ENCODE results near the gene NUP50. TPM values are rescaled to one million over a fixed set of nuclear protein-coding genes. Genes with fewer than 3 reads are reported as not detected.

The NUP50 gene
- total RNA-seq, 1 experiment from 2014 or later: 134 TPM

- WGBS (ENCODE audit: extremely low coverage, insufficient read length, low lambda C conversion rate): no CpG with 5 or more reads among the region's 8 CpGs
- no peaks in the 10 kb centered on the region for H3K27me3 ChIP-seq (ENCODE audit: insufficient read depth, low read length)
- H3K23ac ChIP-seq (ENCODE audit: insufficient read length, low read depth, low read length): no peak overlapping the region
- no peak overlapping the region for H2AK5ac ChIP-seq (ENCODE audit: insufficient read length, low read length)
- H2BK20ac ChIP-seq (ENCODE audit: low read depth, low read length, poor library complexity, severe bottlenecking): no peak overlapping the region
- H4K91ac ChIP-seq (ENCODE audit: insufficient read length, low read depth, low read length): no peak overlapping the region
- DNase-seq: no peak
- no peak overlapping the region for H3K56ac ChIP-seq (ENCODE audit: insufficient read length, low read depth, low read length)
- peaks cover 0 to 15% (median 3%) of the 10 kb centered on the region in 3 experiments; a peak in 6 of 7 replicates for H3K36me3 Mint-ChIP-seq (ENCODE audit: insufficient read depth in 1 of 3, low read depth in 3 of 3)
- no peak overlapping the region for H3K18ac ChIP-seq (ENCODE audit: insufficient read length, low read depth, low read length)
- no peak overlapping the region for H2BK5ac ChIP-seq (ENCODE audit: insufficient read length, low read length)
- no peaks in the 10 kb centered on the region for H4K20me1 ChIP-seq (ENCODE audit: control insufficient read depth, insufficient read depth, insufficient read length)
- no peaks in the 10 kb centered on the region for H3K9me3 ChIP-seq (ENCODE audit: control insufficient read depth, low read depth, low read length)
- H3K4me1 Mint-ChIP-seq: peaks cover 17 to 46% of the 10 kb centered on the region in 2 experiments
- no peak overlapping the region for H2AFZ ChIP-seq (ENCODE audit: low read length)
- no peak overlapping the region for H3K9ac ChIP-seq (ENCODE audit: extremely low read depth, insufficient read length, low read length)
- no peak overlapping the region for H3K4ac ChIP-seq (ENCODE audit: low read depth, low read length)
- H3K4me3 Mint-ChIP-seq: no peak overlapping the region
- H3K27ac ChIP-seq (ENCODE audit: insufficient read length, low read depth, low read length): no peak overlapping the region
- H3K79me1 ChIP-seq (ENCODE audit: insufficient read depth, low read depth, low read length, poor library complexity, severe bottlenecking): no peaks in the 10 kb centered on the region
- no peak overlapping the region for H3K4me2 ChIP-seq (ENCODE audit: insufficient read depth, insufficient read length, low read length)
- H3K14ac ChIP-seq (ENCODE audit: insufficient read depth, low read length): no peak overlapping the region
- no peaks in the 10 kb centered on the region; the same call in 1 of the 2 replicates for H3K79me2 ChIP-seq (ENCODE audit: insufficient read depth, low read length)
- H2BK15ac ChIP-seq (ENCODE audit: low read depth, low read length): no peak overlapping the region
- H3K9me3 Mint-ChIP-seq: no peaks in the 10 kb centered on the region
- H3K4me1 ChIP-seq (ENCODE audit: insufficient read depth, low read length): 0 out of 2 replicates have a peak, but pooled peaks cover 2% of the 10 kb centered on the region
- no peak overlapping the region for H4K8ac ChIP-seq (replicated peaks; ENCODE audit: insufficient read length, low read depth, low read length)
- H3K27me3 Mint-ChIP-seq (ENCODE audit: low read depth): no peaks in the 10 kb centered on the region; the same call in none of the 2 replicates
- H3K23me2 ChIP-seq (ENCODE audit: insufficient read length, low read depth, low read length, poor library complexity, severe bottlenecking): no peaks in the 10 kb centered on the region
- H3K27ac Mint-ChIP-seq: peak overlapping the region in 2 of 3 experiments; percentile 14 to 46; a peak in 2 of 7 replicates
- no peak overlapping the region for H4K5ac ChIP-seq (ENCODE audit: insufficient read length, low read depth, low read length)
- H2BK120ac ChIP-seq (ENCODE audit: low read depth, low read length, poor library complexity, severe bottlenecking): no peak overlapping the region
- H2BK12ac ChIP-seq (ENCODE audit: insufficient read length, low read depth, low read length): no peak overlapping the region
- TF ChIP-seq, protein P1, sequence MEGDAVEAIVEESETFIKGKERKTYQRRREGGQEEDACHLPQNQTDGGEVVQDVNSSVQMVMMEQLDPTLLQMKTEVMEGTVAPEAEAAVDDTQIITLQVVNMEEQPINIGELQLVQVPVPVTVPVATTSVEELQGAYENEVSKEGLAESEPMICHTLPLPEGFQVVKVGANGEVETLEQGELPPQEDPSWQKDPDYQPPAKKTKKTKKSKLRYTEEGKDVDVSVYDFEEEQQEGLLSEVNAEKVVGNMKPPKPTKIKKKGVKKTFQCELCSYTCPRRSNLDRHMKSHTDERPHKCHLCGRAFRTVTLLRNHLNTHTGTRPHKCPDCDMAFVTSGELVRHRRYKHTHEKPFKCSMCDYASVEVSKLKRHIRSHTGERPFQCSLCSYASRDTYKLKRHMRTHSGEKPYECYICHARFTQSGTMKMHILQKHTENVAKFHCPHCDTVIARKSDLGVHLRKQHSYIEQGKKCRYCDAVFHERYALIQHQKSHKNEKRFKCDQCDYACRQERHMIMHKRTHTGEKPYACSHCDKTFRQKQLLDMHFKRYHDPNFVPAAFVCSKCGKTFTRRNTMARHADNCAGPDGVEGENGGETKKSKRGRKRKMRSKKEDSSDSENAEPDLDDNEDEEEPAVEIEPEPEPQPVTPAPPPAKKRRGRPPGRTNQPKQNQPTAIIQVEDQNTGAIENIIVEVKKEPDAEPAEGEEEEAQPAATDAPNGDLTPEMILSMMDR (conservative IDR thresholded peaks at IDR 0.05): no peak
- no peak overlapping the region for H3T11ph ChIP-seq (ENCODE audit: low read length)
Observed at GRCh38 chr22:45211435-45211834, 47.7 kb downstream of the NUP50 start.
